VCaP (cell line): Measurements from ENCODE around the gene KCNMA1.

Source experiments
- H3K27ac ChIP-seq: fragments of 450-650 bp; 2 replicates; pipeline ENCODE4 v1.5.1; 2017
- TF ChIP-seq, protein P1 (sequence below): fragments of 450-650 bp; conservative IDR thresholded peaks from 2 replicates; pipeline ENCODE4 v1.5.1; 2017; ENCODE audit warnings: mild to moderate bottlenecking, moderate library complexity

The KCNMA1 gene

DNA sequence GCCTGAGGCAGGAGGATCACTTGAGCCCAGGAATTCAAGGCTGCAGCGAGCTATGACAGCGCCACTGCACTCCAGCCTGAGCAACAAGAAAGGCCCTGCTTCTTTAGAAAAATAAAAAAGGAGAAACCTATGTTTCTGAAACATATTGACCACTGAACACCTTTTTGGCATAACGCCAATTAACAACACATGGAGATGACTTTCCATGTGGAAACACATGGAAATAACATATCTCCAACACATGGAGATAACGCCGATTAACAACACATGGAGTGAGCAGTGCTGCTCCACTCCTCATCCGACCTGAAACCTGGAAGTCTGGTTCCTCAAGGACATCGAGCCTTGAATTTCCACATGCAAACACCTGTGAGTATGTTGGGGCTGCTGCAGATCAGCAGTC lies 126.9 kb downstream of the KCNMA1 start:
- TF ChIP-seq, protein P1, sequence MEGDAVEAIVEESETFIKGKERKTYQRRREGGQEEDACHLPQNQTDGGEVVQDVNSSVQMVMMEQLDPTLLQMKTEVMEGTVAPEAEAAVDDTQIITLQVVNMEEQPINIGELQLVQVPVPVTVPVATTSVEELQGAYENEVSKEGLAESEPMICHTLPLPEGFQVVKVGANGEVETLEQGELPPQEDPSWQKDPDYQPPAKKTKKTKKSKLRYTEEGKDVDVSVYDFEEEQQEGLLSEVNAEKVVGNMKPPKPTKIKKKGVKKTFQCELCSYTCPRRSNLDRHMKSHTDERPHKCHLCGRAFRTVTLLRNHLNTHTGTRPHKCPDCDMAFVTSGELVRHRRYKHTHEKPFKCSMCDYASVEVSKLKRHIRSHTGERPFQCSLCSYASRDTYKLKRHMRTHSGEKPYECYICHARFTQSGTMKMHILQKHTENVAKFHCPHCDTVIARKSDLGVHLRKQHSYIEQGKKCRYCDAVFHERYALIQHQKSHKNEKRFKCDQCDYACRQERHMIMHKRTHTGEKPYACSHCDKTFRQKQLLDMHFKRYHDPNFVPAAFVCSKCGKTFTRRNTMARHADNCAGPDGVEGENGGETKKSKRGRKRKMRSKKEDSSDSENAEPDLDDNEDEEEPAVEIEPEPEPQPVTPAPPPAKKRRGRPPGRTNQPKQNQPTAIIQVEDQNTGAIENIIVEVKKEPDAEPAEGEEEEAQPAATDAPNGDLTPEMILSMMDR = no peak
- H3K27ac ChIP-seq = peak overlapping the region; percentile 73

DNA sequence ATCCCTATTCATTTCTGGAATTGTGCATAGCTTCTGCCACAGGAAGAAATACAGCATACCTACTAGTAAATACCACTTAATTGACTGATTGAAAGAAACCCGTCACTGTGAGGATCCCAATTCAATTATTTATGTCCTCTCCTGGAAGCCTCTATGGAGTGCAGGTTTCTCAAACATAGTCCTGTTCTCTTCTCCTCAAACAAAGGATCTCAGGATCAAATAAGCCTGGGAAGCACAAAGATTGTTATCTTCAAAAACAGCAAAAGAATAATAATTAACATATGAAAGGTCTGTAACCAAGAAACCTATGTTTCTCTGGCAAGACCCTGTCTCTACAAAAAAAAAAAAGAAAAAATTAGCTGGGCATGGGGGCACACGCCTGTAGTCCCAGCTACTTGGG lies 127.3 kb downstream of the KCNMA1 start:
- TF ChIP-seq, protein P1 = no peak
- peak overlapping the region; percentile 73 for H3K27ac ChIP-seq

DNA sequence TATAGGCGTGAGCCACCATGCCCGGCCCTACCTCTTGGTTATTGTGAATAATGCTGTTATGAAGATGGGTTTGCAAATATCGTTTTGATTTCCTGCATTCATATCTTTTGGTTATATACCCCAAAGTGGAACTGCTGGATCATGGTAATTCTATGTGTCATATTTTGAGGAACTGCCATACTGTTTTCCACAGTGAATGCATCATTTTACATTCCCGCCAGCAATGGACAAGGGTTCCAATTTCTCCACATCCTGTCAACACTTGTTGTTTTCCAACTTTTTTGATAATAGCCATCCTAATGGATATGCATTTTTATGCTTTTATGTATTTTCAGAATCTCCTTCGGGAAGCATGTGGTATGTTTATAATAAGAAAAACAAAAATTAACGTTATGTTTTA lies 128.2 kb downstream of the KCNMA1 start:
- TF ChIP-seq, protein P1 = no peak
- H3K27ac ChIP-seq = peak overlapping the region; percentile 73; the same call in 1 of the 2 replicates

DNA sequence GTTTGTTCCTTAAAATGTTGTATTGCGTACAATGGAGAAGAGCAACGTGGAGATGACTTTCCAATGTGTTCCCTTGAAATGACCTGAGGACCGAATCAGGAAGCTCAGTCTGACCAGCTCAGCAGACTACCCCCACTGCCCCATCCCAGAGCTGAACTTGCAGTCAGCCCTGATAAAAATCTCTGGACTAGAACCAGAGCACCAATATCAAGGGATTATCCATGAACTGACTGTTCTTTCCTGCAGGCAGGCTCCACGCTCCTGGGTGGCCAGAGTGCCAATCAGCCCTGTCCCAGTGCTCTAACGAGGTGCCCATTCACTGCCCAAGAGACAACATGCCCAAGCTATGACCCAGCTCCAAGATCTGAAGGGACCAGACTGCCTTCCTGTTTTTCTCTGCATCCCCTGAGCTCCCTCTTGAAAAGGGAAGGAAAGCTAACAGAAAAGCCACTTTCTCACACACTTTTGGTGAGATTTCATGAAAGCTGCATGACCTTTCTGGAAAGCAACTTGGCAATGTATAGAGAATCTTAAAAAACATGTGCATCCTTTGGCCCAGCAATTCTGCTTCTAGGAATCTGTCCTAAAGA lies 130.2 kb downstream of the KCNMA1 start:
- TF ChIP-seq, protein P1 = no peak
- peak overlapping the region; percentile 73 for H3K27ac ChIP-seq

DNA sequence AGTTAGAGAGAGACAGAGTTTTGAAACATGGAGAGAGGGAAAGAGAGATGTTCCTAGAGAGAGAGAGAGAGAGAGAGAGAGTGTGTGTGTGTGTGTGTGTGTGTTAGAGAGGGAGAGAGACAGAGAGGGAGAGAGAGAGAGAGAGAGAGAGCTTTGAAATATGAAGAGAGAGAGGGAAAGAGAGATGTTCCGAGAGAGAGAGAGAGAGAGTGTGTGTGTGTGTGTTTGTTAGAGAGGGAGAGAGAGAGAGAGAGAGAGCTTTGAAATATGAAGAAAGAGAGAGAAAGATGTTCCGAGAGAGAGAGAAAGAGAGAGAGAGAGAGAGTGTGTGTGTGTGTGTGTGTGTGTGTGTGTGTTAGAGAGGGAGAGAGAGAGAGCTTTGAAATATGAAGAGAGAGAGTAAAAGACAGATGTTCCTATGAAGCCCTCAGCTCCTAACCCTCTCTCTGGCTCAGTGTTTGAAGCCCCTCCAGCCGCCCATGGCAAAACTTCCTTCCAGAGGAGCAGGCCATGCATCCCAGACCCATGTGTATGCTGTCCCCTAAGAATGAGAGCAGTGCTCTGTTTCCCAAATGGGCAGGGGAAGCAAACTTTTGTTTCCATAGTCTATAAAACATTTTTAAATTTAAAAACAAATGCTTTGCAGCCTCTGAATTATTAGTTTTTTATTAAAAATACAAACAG lies 130.9 kb downstream of the KCNMA1 start:
- H3K27ac ChIP-seq = peak overlapping the region; percentile 73
- TF ChIP-seq, protein P1 = no peak

DNA sequence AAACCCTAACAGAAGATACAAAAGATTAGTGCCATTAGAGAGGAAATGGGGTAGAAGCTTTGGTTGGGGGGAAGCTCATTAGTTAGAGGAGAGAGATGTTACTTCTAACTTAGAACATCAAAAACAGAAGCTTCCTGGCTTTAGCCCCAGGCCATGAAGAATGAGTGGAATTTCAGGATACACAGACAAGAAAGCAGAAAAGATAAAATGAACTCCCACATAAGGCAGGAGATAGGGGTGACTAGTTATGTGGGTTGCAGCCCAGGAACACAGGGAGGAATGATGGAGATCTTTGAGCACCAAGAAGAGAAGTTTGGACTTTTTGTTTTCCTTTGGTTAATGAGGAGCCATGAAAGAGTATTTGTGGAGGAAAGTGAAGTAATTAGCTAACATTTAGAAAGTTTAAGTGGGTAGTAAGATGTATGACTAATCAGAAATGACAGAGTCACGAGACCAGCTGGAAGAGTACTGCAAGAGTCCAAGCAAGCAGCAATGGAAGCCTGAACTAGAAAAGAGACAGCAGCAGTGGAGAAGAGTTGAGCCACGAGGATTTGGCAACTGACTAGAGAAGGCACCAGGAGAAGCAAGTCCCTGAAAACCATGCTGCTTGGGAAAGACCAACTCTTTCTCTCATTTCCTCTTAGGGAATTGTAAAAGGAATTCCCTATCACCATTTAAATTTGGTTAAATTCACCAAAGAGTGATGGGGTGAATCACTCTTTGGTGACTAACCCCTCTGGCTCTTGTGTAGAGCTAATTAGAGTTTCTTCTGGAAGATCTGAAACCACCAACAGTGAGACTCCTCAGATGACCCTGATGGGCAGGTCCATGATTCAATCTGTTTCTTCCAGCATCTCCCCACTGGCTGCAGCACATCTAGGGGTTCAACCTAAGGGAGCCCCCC lies 131.9 kb downstream of the KCNMA1 start:
- TF ChIP-seq, protein P1 = no peak
- H3K27ac ChIP-seq = peak overlapping the region; percentile 73; the same call in 1 of the 2 replicates

DNA sequence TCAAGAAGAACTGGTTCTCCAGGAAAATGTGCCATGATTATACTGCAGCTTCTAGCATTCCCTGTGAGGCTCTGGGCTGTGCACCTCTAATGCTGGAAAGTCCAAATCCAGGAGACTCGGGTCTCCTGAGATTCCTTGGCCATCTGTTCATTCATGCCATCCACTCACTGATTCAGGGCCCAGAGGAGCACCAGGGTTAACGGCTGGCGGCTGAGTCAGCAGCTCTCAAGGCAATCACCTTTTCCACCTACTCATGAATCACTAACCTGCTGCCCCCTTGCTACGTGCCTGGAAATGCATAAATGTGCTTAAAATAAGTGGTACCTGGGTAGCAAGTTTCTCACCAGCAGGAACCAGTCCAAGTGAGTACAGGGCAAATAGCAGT lies 132.7 kb downstream of the KCNMA1 start:
- TF ChIP-seq, protein P1 = no peak
- no peak overlapping the region for H3K27ac ChIP-seq
